SK-N-SH (cell line): Measurements from ENCODE around the gene MYL12A. TPM values are rescaled to one million over a fixed set of nuclear protein-coding genes. Genes with fewer than 3 reads are reported as not detected.

Experiments used
- CTCF ChIA-PET: fragments of 300-600, 350-600 bp; formaldehyde crosslinking; extraction: SDS; loops from one replicate; lab custom pipeline; 2021; lab: Yijun Ruan, JAX
- POLR2A ChIA-PET: fragments of 350-600 bp; sonication (Branson Sonifier 250); formaldehyde crosslinking; extraction: SDS; loops from one replicate; lab custom pipeline; 2020; ENCODE audit warnings: antibody characterized with exemption, inconsistent platforms; lab: Yijun Ruan, JAX
- DNase-seq: peaks from one replicate; pipeline ENCODE4 v3.0.0; 2012
- H2AFZ ChIP-seq: fragments of 200-600 bp; sonication (generic); 2 replicates; pipeline ENCODE4 v1.8.1; 2016; ENCODE audit warnings: antibody characterized with exemption, mild to moderate bottlenecking, low read depth
- H3F3A ChIP-seq: fragments of 200-600 bp; sonication (generic); replicated peaks from 2 replicates; pipeline ENCODE3; 2016; ENCODE audit warnings: antibody characterized with exemption, mild to moderate bottlenecking; ENCODE audit not compliant: insufficient read depth
- H3K27ac ChIP-seq, 2 experiments: fragments of 200-500 bp in 1 of 2; fragments of 200-600 bp in 1 of 2; sonication (Bioruptor generic) in 1 of 2; sonication (generic), shearing (Covaris generic) in 1 of 2; 2 replicates each; pipeline versions ENCODE4 v1.5.1 to v1.6.1; 2014 to 2016; ENCODE audit warnings: low read depth in 2 of 2, inconsistent platforms in 1 of 2, low read length in 1 of 2, mild to moderate bottlenecking in 1 of 2, mixed read lengths in 1 of 2
- H3K27me3 ChIP-seq: fragments of 200-600 bp; sonication (generic), shearing (Covaris generic); 2 replicates; pipeline ENCODE4 v1.6.1; 2016; ENCODE audit warnings: mixed run types; ENCODE audit not compliant: insufficient read depth
- H3K36me3 ChIP-seq, 2 experiments: fragments of 200-500 bp in 1 of 2; fragments of 200-600 bp in 1 of 2; sonication (Bioruptor generic) in 1 of 2; sonication (generic) in 1 of 2; replicated peaks in 1 of 2; 2 replicates each; pipeline versions ENCODE3 to v1.5.1; 2014 to 2016; ENCODE audit warnings: low read length in 1 of 2, mild to moderate bottlenecking in 1 of 2; ENCODE audit not compliant: insufficient read depth in 2 of 2, control insufficient read depth in 1 of 2
- H3K4me1 ChIP-seq, 2 experiments: fragments of 200-500 bp in 1 of 2; fragments of 200-600 bp in 1 of 2; sonication (Bioruptor generic) in 1 of 2; sonication (generic), shearing (Covaris generic) in 1 of 2; 2 replicates each; pipeline versions ENCODE4 v1.5.1 to v1.6.1; 2014 to 2016; ENCODE audit warnings: low read depth in 1 of 2, low read length in 1 of 2, mixed run types in 1 of 2; ENCODE audit not compliant: insufficient read depth in 2 of 2, control insufficient read depth in 1 of 2
- H3K4me2 ChIP-seq: fragments of 200-600 bp; sonication (generic), shearing (Covaris generic); 2 replicates; pipeline ENCODE4 v1.6.1; 2017; ENCODE audit warnings: mixed run types
- H3K4me3 ChIP-seq, 2 experiments: fragments of 200-500 bp in 1 of 2; fragments of 200-600 bp in 1 of 2; sonication (Bioruptor generic) in 1 of 2; sonication (generic), shearing (Covaris generic) in 1 of 2; 2 replicates each; pipeline versions ENCODE4 v1.5.1 to v1.8.1; 2014 to 2016; ENCODE audit warnings: low read depth in 2 of 2, inconsistent platforms in 1 of 2, low read length in 1 of 2, mild to moderate bottlenecking in 1 of 2, mixed read lengths in 1 of 2, moderate library complexity in 1 of 2
- H3K79me2 ChIP-seq: fragments of 200-600 bp; sonication (generic); 2 replicates; pipeline ENCODE4 v1.8.1; 2017; ENCODE audit warnings: mild to moderate bottlenecking; ENCODE audit not compliant: insufficient read depth
- H3K9ac ChIP-seq: fragments of 200-600 bp; sonication (generic); 2 replicates; pipeline ENCODE4 v1.6.1; 2017; ENCODE audit warnings: mixed run types
- H3K9me2 ChIP-seq: fragments of 200-600 bp; sonication (generic); 2 replicates; pipeline ENCODE4 v1.6.1; 2017; ENCODE audit warnings: mixed run types
- H3K9me3 ChIP-seq: fragments of 200-600 bp; sonication (generic); 2 replicates; pipeline ENCODE4 v1.6.1; 2017; ENCODE audit warnings: mixed run types, mild to moderate bottlenecking, moderate library complexity
- H4K20me1 ChIP-seq: fragments of 200-600 bp; sonication (generic); 2 replicates; pipeline ENCODE4 v1.6.1; 2017; ENCODE audit warnings: mild to moderate bottlenecking, mixed run types; ENCODE audit not compliant: insufficient read depth
- CHD2 ChIP-seq: fragments of 150-350 bp; IDR thresholded peaks from 2 replicates; pipeline ENCODE4 v1.6.1; 2018; ENCODE audit warnings: low read length; ENCODE audit not compliant: partially characterized antibody
- CTCF ChIP-seq: fragments of 200-600 bp; sonication (generic); IDR thresholded peaks from 2 replicates; pipeline ENCODE4 v1.6.1; 2017; ENCODE audit warnings: antibody characterized with exemption, mild to moderate bottlenecking, moderate library complexity
- MAX ChIP-seq: IDR thresholded peaks from 2 replicates; pipeline ENCODE4 v1.4.0; 2012; ENCODE audit warnings: low read depth
- MEF2A ChIP-seq: IDR thresholded peaks from 2 replicates; pipeline ENCODE4 v1.4.0; 2012; ENCODE audit warnings: low read depth, borderline replicate concordance
- NFIC ChIP-seq: IDR thresholded peaks from 2 replicates; pipeline ENCODE4 v1.4.0; 2012; ENCODE audit warnings: borderline replicate concordance
- NRF1 ChIP-seq: IDR thresholded peaks from 2 replicates; pipeline ENCODE4 v1.6.1; 2012; ENCODE audit warnings: low read depth, mild to moderate bottlenecking, low read length
- RCOR1 ChIP-seq: fragments of 150-350 bp; IDR thresholded peaks from 2 replicates; pipeline ENCODE4 v1.6.1; 2017; ENCODE audit warnings: antibody characterized with exemption, low read length
- RFX5 ChIP-seq: IDR thresholded peaks from 2 replicates; pipeline ENCODE4 v1.6.1; 2012; ENCODE audit warnings: mild to moderate bottlenecking, improper control_type of control experiment, low read length
- TAF1 ChIP-seq: IDR thresholded peaks from 2 replicates; pipeline ENCODE4 v1.6.1; 2012; ENCODE audit warnings: low read depth, mild to moderate bottlenecking, low read length, moderate library complexity, borderline replicate concordance
- TCF12 ChIP-seq: IDR thresholded peaks from 2 replicates; pipeline ENCODE4 v1.4.0; 2012
- TEAD4 ChIP-seq: IDR thresholded peaks from 2 replicates; pipeline ENCODE4 v1.4.0; 2012; ENCODE audit warnings: mild to moderate bottlenecking, borderline replicate concordance; ENCODE audit not compliant: insufficient read depth
- USF2 ChIP-seq: fragments of 150-350 bp; IDR thresholded peaks from 2 replicates; pipeline ENCODE4 v1.6.1; 2017; ENCODE audit warnings: antibody characterized with exemption, low read length, low read depth, borderline replicate concordance
- YY1 ChIP-seq: IDR thresholded peaks from 2 replicates; pipeline ENCODE4 v1.4.0; 2012; ENCODE audit warnings: low read depth, mild to moderate bottlenecking
- WGBS: methylation state at CpG from one replicate; pipeline ENCODE4 v1.1.6; 2017; ENCODE audit warnings: low lambda C conversion rate; 5-methylcytosine and 5-hydroxymethylcytosine counted together
- polyA plus RNA-seq, 3 experiments: library from polyadenylated mRNA; depleted of rRNA; stranded (reverse); fragments of >200 nt; gene quantifications; 2 replicates each; pipeline ENCODE4 v1.2.3, GENCODE V29; 2012
- TF ChIP-seq, protein P1 (sequence below): IDR thresholded peaks from 2 replicates; pipeline ENCODE4 v1.6.1; 2012; ENCODE audit warnings: mild to moderate bottlenecking, low read depth, low read length, moderate library complexity

Gene MYL12A
- polyA plus RNA-seq, 1 of the 3 experiments (the other 2 are of a cell fraction), result 448 TPM

DNA sequence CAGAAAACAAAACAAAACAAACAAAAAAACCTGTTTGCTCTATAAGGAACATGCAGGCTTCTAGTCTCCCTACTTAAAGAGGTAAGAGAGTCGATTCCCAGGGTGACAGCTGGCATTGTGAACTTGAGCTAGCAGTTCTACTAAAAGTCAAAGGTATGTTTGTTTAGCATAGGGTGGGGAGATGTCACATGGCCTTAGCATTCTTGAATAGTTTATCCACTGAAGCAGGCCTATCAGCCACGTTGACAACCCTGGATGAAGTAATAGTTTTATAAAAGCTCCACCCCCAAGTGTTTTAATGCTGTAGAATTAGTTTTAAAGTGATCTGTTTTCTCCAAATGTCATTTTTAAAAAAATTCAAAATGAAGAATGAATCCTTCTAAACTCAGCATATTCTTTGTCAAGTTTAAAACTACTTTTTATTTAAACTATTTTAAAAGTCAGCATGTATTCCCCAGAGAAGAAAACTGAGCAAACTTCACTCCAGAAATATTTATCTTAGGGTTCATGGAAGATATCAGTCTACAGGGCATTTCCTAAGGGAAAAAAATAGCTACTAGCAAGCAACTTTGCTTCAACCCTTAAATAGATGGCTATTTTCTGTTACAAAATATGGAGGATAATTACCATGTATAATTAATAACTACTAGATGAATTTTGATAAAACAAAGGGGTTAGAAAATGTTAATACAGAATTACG is 29.5 kb upstream of the MYL12A start:
- CTCF ChIA-PET, result interaction anchor here (0.9 to 1.2 kb wide), 2 partner anchors 18 to 28 kb away, joined by 3 read pairs; no protein-coding TSS in a partner anchor
- Histone ChIP-seq H3K4me1 (peaks cover 0 to 4% of the 10 kb centered on the region in 2 experiments; a peak in 1 of 4 replicates), H3K4me2 (no peak overlapping the region), H3K4me3 (no peak overlapping the region), H3K9ac (no peak overlapping the region), H3K27me3 (no peaks in the 10 kb centered on the region), H3F3A (no peaks in the 10 kb centered on the region)
- no peak for DNase-seq
- TF ChIP-seq CTCF, result no peak
- TF ChIP-seq, protein P1, sequence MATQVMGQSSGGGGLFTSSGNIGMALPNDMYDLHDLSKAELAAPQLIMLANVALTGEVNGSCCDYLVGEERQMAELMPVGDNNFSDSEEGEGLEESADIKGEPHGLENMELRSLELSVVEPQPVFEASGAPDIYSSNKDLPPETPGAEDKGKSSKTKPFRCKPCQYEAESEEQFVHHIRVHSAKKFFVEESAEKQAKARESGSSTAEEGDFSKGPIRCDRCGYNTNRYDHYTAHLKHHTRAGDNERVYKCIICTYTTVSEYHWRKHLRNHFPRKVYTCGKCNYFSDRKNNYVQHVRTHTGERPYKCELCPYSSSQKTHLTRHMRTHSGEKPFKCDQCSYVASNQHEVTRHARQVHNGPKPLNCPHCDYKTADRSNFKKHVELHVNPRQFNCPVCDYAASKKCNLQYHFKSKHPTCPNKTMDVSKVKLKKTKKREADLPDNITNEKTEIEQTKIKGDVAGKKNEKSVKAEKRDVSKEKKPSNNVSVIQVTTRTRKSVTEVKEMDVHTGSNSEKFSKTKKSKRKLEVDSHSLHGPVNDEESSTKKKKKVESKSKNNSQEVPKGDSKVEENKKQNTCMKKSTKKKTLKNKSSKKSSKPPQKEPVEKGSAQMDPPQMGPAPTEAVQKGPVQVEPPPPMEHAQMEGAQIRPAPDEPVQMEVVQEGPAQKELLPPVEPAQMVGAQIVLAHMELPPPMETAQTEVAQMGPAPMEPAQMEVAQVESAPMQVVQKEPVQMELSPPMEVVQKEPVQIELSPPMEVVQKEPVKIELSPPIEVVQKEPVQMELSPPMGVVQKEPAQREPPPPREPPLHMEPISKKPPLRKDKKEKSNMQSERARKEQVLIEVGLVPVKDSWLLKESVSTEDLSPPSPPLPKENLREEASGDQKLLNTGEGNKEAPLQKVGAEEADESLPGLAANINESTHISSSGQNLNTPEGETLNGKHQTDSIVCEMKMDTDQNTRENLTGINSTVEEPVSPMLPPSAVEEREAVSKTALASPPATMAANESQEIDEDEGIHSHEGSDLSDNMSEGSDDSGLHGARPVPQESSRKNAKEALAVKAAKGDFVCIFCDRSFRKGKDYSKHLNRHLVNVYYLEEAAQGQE, result no peak
- TF ChIP-seq MAX, result no peak
- no peak for TF ChIP-seq RCOR1
- no peak for TF ChIP-seq NRF1
- no peak for TF ChIP-seq CHD2
- TF ChIP-seq MEF2A, result no peak
- TF ChIP-seq TCF12, result no peak
- no peak for TF ChIP-seq TEAD4
- no peak for TF ChIP-seq YY1
- no peak for TF ChIP-seq RFX5
- TF ChIP-seq NFIC, result no peak
- no peak for TF ChIP-seq USF2
- no peak for TF ChIP-seq TAF1
- TF ChIP-seq, all 33 proteins: peak for 0
- Histone ChIP-seq H3K9me2 (no peaks in the 10 kb centered on the region), H3K79me2 (no peaks in the 10 kb centered on the region), H3K9me3 (no peaks in the 10 kb centered on the region), H3K27ac (no peak overlapping the region), H4K20me1 (no peaks in the 10 kb centered on the region), H3K36me3 (no peaks in the 10 kb centered on the region), H2AFZ (no peak overlapping the region)
- POLR2A ChIA-PET, result no interaction called here
- WGBS, result 52% methylated on average over 3 of the region's 3 CpGs
